ENCODE data around the gene DYNC2H1.

DYNC2H1 gene

DNA sequence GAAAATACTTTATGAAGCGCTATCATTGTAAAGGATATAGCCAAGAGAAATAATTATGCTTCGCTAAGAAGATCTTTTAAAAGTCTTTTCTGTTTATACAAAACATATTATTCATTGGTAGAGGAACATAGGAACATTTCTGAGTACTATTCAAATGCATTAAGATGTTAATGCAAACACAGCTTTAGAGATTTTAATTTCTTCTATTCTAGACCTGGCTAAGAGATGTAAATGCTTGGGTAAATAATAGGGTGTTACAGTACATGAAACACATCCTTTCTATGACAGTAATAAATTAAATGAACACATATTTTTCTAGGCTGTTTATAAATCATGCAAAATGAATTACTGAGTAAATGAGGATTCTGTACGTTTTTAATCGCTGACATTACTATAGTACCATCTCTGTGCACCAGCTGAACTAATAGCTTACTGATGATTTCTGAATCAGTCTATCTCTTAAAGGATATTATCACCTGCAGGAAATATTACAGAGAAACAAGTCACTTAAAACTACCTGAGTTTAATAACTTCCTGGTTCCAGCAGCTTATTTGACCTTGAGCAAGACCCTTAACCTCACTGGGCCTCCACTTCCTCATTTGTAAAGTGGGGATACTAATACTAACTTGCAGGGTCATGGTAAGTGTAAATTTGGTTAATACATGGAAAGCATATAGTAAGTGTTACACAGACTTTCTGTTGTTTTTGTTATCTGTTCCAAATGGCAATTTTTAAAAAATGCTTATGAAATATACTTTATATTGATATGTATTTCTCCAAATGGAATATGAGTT, 344.9 kb downstream of the DYNC2H1 start:
- no peak for DNase-seq

DNA sequence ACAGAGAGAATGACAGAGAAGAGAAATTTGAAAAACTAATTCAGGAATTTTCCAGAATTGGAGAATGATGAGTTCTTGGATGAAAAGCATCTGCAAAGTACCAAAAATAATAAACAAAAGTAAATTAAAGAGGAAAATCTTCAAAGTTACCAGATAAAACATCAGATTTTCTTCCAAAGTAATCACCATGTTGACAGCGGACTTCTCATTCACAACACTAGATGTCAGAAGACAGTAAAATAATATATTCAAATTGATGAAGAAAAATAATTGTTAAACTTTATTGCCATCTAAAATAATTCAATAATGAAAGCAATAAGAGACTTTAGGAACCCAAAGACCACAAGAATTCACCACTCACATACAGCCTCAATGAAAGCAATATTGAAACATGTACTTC, 355.2 kb downstream of the DYNC2H1 start:
- no peak for DNase-seq

DNA sequence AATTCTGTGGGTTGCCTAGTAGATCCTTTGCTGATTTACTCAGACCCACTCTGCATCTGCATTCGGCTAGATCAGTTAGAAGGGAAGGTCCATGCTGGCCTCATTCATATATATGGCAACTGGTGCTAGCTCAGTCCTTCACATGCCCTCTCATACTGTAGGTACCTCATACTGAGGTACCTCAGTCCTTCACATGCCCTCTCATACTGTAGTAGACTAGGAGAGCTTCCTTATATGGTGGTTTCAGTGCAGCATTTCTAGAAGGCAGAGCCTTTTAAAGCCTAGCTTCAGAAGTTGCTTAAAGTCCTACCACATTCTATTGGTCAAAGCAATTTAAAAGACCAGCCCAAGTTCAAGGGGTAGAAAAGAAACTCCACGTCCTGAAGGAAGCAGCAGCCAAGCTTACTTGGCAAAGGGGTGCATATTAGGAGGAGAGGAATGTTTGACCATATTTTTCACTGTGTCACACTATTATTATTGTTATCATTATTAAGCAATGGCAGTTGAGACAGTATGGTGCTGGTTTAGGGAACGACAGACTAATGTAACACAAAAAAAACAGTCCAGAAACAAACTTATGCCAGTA, 356.4 kb downstream of the DYNC2H1 start:
- no peak for DNase-seq

DNA sequence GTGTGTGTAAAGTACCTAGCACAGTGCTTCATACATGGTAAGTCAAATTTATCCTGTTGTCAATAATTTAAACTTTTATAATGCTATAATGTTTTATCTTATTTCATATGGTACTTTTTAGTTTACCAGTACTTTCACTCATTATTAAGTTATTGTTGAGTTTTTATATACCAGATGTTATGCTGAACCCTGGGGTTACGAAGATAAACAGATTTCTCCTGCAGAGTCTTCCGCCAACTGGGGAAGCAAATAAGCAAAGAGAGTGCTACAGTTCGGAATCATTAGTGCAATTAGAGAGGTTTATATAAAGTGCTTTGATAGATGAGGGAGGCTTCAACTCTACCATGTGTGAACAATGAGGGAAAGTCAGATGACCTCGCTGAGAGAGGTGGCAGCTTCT, 362.3 kb downstream of the DYNC2H1 start:
- DNase-seq = no peak

DNA sequence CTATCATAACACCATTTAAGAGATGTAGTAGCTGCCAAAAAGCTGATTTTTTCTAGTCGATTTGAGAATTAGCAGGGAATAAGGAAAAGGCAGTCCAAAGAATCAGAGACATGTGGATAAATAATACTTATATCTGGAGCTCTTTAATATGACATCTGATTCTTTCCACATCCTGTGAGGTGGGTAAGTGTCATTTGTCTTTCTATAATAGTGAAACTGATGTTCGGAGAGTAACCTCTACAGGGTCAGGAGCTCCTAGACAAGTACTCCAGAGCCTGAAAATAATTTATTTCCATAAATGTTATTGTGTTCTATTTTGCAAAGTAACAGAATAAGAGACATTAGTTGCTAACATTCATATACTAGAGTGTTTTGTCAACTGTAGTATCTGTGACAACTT, 367.6 kb downstream of the DYNC2H1 start:
- DNase-seq = no peak

- DNase-seq = no peak
Observed at GRCh38 chr11:103480421-103480820, 371.2 kb downstream of the DYNC2H1 start.

- no peak for DNase-seq
Observed at GRCh38 chr11:103483996-103484395, 374.8 kb downstream of the DYNC2H1 start.

GRCh38 chr11:103484545-103484944, 375.3 kb downstream of the DYNC2H1 start:
- no peak for DNase-seq

- no peak for DNase-seq
Observed at GRCh38 chr11:103486604-103487003, 377.4 kb downstream of the DYNC2H1 start.

DNA sequence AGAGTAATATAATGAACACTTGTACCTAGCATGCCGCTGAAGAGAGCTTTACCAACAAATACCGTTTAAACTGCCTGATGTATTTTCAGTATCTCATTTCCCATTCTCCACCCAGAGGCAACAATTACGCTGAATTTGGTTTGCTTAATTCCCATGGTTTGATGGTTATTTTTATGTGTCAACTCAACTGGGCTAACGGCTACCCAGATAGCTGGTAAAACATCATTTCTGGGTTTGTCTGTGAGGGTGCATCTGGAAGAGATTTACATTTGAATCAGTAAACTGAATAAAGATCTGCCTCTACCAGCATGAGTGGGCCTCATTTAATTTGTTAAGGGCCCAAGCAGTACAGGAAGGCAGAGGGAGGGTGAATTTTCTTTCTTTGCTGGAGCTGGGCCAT, 377.9 kb downstream of the DYNC2H1 start:
- DNase-seq = no peak

- no peak for DNase-seq
Observed at GRCh38 chr11:103488031-103488461, 378.8 kb downstream of the DYNC2H1 start.

DNA sequence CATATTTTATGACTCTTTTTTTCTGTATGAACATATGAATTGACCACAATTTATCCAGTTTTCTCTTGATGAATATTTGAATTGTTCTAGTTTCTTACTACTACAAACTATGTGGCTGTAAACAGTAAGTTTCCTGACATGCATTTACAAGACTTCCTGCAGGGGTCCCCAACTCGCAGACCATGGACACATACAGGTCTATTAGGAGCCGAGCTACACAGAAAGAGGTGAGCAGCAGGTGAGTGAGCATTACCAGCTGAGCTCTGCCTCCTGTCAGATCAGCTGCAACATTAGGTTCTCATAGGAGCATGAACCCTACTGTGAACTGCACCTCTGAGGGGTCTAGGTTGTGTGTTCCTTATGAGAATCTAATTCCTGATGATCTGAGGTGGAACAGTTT, 379.4 kb downstream of the DYNC2H1 start:
- no peak for DNase-seq

DNA sequence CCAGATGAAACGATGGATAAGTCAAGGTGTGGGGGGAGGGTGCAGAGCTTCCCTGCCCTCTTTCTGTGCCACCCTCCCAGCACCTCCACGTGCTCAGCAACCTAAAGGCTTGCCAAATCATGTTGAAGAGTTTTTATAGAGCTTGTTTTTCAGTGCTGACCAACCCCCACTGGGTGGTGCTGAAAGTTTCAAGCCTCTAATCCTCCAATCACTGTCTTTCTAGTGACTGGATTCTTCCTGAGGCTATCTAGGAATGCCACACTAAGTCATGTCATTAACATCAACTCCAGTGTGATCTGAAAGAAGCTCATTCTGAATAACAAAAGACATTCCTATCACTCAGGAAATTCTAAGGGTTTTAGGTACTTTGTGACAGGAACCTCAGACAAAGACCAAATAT, 382.6 kb downstream of the DYNC2H1 start:
- DNase-seq = no peak

DNA sequence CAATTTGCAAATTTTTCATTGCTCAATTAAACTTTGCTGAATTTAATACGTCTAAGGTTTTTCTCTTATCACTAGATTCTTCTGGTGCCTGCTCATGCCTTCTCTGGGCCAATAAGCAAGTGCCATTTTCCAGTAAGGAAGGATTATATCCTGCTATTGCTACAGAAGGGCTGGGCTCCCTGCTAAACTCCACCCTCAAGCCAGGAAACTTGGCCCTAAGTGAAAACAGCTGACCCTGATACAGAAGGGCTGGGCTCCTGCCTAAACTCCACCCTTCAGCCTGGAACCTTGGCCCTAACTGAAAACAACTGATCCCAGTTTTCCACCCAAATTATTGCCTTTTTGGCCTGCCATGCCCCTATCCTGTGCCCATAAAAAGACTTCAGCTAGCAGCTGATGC, 385.3 kb downstream of the DYNC2H1 start:
- DNase-seq = no peak

DNA sequence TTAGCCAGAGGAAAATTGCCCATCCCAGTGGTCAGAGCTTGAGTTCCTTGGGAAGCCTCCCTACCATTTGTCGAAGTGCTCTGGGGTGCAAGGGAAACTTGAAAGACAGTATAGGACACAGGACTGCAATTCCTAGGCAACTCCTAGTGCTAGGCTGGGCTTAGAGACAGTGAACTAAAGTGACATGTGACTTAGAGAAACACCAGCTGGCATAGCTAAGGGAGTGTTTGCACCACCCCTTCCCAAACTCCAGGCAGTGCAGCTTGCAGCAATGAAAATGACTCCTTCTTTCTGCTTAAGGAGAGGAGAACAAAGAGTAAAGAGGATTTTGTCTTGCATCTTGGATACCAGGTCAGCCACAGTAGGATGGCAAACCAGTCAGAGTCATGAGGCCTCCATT, 388.0 kb downstream of the DYNC2H1 start:
- DNase-seq = no peak

DNA sequence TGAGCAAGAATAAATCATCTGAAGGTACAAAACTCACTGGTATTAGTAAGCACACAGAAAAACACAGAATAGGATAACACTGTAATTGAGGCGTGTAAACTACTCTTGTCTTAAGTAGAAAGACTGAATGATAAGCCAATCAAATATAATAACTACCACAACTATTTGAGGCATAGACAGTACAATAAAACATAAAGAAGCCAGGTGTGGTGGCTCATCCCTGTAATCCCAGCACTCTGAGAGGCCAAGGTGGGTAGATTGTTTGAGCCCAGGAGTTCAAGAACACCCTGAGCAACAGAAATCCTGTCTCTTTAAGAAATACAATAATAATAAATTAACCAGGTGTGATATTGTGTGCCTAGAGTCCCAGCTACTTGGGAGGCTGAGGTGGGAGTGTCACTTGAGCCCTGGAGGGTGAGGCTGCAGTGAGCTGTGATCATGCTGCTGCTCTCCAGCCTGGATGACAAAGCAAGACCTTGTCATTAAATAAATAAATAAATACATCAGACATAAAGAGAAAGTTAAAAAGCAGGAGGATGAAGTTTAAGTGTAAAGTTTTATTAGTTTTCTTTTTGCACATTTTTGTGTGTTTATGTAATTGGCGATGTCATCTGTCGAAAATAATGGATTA, 390.6 kb downstream of the DYNC2H1 start:
- DNase-seq = no peak

- DNase-seq = no peak
Observed at GRCh38 chr11:103515283-103515682, 406.1 kb downstream of the DYNC2H1 start.

DNA sequence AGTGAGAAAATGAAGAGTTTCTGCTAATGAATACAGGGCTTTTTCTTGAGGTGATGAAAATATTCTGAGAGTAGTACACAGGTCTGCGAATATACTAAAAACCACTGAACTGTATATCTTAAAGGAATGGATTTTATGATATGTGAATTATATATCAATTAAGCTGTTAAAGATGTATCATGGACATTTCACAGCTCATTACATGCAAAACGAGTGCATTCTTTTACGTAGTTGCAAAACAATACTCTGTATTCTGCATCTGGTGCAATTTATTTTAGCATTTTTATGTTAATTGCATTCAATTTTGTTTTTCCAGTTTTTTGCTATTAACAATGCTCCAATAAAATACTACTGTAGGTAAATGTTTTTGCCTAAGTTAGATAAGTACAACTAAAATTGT, 411.6 kb downstream of the DYNC2H1 start:
- DNase-seq = no peak

DNA sequence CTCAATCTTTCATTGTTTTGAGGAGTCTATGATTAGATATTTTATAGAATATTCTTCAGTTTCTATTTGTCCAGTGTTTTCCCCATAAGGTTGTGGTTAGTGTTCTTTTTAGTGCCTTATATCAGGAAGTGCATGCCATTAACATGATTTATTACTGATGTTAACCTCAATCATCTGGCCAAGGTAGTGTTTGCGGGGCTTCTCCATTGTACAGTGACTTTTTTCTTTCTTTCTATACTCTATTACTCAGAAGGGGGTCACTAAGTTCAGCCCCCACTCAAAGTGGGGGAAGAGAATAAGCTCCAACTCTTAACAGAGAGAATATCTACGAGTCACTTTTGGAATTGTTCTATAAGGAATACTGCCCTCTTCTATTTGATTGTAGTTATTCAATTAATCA, 415.8 kb downstream of the DYNC2H1 start:
- DNase-seq = no peak

GRCh38 chr11:103528046-103528445, 418.8 kb downstream of the DYNC2H1 start:
- no peak for DNase-seq

DNA sequence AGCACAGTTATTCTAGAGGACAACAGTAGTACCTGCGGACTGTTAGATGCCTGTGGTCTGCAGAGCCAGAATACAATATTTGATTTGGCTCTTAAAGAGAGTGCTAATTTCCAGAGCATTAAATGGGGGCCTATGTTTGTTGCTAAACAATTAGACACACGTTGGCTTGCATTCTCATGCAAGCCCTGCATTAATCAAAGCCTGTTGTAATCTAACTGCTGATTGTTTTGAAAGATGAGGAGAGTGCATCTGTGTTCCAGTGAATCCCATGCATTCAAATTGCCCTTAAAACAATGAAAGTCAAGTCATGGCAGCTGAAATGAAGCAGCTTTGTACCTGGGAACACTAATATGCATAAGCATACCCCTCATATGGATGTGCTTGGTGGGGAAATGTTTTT, 419.4 kb downstream of the DYNC2H1 start:
- DNase-seq = no peak

GRCh38 chr11:103529181-103529684, 420.0 kb downstream of the DYNC2H1 start:
- peak in 1 of 51 donors; percentile 1 for DNase-seq
